Left lung (tissue), 10 donors: ENCODE measurements around the gene CREBRF. TPM values are rescaled to one million over a fixed set of nuclear protein-coding genes. Genes with fewer than 3 reads are reported as not detected.

Source experiments
- ATAC-seq: fragments of 200-7000 bp; cut with Tn5 transposase; one replicate; pipeline ENCODE4 v1.9.1; 2020; ENCODE audit warnings: moderate library complexity
- DNase-seq, 4 donors: peaks; one replicate each; pipeline ENCODE4 v3.0.0-alpha.2; 2013 to 2020
- H3K27ac ChIP-seq, 2 donors: fragments of 200-600 bp; sonication (generic) in 1 of 2; one replicate each; pipeline versions ENCODE4 v1.5.0 to v1.8.0; 2020 to 2021
- H3K27me3 ChIP-seq, 2 donors: fragments of 200-600 bp; sonication (generic) in 1 of 2; one replicate each; pipeline versions ENCODE4 v1.5.0 to v1.8.0; 2020 to 2021
- H3K36me3 ChIP-seq, 2 donors: fragments of 200-600 bp; sonication (generic) in 1 of 2; one replicate each; pipeline versions ENCODE4 v1.5.0 to v1.8.0; 2020 to 2021
- H3K4me1 ChIP-seq, 2 donors: fragments of 200-600 bp; one replicate each; pipeline ENCODE4 v1.8.0; 2021
- H3K4me3 ChIP-seq, 2 donors: fragments of 200-600 bp; sonication (generic) in 1 of 2; one replicate each; pipeline versions ENCODE4 v1.5.0 to v1.8.0; 2020 to 2021; ENCODE audit warnings: mild to moderate bottlenecking in 1 of 2
- H3K9me3 ChIP-seq, 2 donors: fragments of 200-600 bp; sonication (generic) in 1 of 2; one replicate each; pipeline versions ENCODE4 v1.5.0 to v1.8.0; 2020 to 2021
- CTCF ChIP-seq, 2 donors: fragments of 200-600 bp; sonication (generic) in 1 of 2; IDR thresholded peaks; one replicate each; pipeline versions ENCODE4 v1.5.0 to v1.8.0; 2021; ENCODE audit warnings: antibody characterized with exemption in 2 of 2
- intact Hi-C, 2 donors: fragments of 100-400 bp; cut with DNase I; formaldehyde crosslinking; loops; one replicate each; pipeline versions ENCODE4 v1.11.2 to v1.14.2; 2022
- polyA plus RNA-seq, 6 donors: library from polyadenylated mRNA; unstranded; fragments of 120-200 nt; gene quantifications; one replicate each; pipeline ENCODE4 v1.2.1, GENCODE V29; 2013; ENCODE audit not compliant: insufficient read length in 6 of 6
- total RNA-seq, 2 donors: library from RNA; stranded (reverse); fragmentation: NEBNext Ultra II Directional; extraction: Animal tissue kit (Norgen Biotek cat#: 25700); gene quantifications; one replicate each; pipeline ENCODE4 v1.2.1, GENCODE V29; 2021
- donor health status: DM: no; HTN: yes; CAD: no.
- donor health status: DM: no; HTN: no; CAD: no.

CREBRF gene
- total and polyA plus RNA-seq, 8 donors = 14.7 to 34.4 (median 20.3) TPM

DNA sequence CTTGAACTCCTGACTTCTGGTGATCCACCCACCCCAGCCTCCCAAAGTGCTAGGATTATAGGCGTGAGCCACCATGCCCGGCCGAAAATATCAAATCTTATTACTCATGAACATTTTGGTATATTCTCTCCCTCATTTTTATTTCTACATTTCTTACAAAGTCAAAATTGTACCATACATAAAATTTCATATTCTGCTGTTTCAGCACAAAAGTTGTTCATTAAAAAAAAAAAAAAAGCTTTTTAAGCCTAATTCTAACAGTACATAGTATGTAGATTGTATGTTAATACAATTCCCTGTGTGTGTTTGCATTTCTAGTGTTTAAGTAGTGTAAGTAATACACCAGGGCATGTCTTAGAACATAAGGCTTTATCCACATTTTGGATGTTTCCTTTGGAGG is 103.1 kb downstream of the CREBRF start:
- no peaks in the 10 kb centered on the region for H3K9me3 ChIP-seq
- no peak for TF ChIP-seq CTCF (IDR thresholded peaks at IDR 0.05)
- ATAC-seq (no peak), DNase-seq (no peak)
- intact Hi-C loops = no loop called here
- no peaks in the 10 kb centered on the region for H3K27me3 ChIP-seq
- no peak overlapping the region for H3K4me3 ChIP-seq
- H3K4me1 ChIP-seq = no peaks in the 10 kb centered on the region
- no peak overlapping the region for H3K27ac ChIP-seq
- H3K36me3 ChIP-seq = peaks cover 0 to 99% of the 10 kb centered on the region in 2 donors

- H3K27me3 ChIP-seq = no peaks in the 10 kb centered on the region
- H3K27ac ChIP-seq = no peak overlapping the region
- H3K4me3 ChIP-seq = no peak overlapping the region
- H3K36me3 ChIP-seq = peaks cover 0 to 84% of the 10 kb centered on the region in 2 donors
- intact Hi-C loops = no loop called here
- no peaks in the 10 kb centered on the region for H3K4me1 ChIP-seq
- no peak for DNase-seq
- H3K9me3 ChIP-seq = no peaks in the 10 kb centered on the region
- no peak for TF ChIP-seq CTCF (IDR thresholded peaks at IDR 0.05)
- no peak for ATAC-seq
Observed at GRCh38 chr5:173161148-173161547, 105.0 kb downstream of the CREBRF start.

DNA sequence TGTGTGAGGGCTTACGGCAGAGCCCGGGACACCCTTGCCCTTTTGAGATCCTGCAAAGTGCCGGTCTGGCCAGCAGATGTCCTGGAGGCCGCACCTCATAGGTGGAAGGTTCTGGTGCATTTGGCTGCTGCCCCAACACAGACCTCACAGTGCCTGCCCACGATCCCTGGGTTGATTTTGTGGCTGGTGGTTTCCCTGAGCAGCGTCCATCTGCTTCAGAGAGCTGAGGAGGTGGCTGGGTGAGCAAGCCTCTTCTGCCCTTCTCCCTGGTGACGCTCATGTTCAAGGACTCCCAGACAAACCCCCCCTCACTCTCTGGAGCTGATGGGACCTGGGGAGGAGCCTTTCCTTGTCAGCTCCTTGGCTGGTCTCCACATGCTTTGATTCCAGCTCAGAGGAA is 107.1 kb downstream of the CREBRF start:
- Histone ChIP-seq H3K36me3 (peaks cover 0 to 63% of the 10 kb centered on the region in 2 donors), H3K4me1 (no peaks in the 10 kb centered on the region), H3K27ac (no peak overlapping the region), H3K4me3 (no peak overlapping the region), H3K27me3 (no peaks in the 10 kb centered on the region), H3K9me3 (no peaks in the 10 kb centered on the region)
- intact Hi-C loops = no loop called here
- ATAC-seq = no peak
- DNase-seq = no peak
- no peak for TF ChIP-seq CTCF (IDR thresholded peaks at IDR 0.05)

- no peaks in the 10 kb centered on the region for H3K4me1 ChIP-seq
- intact Hi-C loops = no loop called here
- H3K27ac ChIP-seq = no peak overlapping the region
- peaks cover 0 to 42% of the 10 kb centered on the region in 2 donors for H3K36me3 ChIP-seq
- DNase-seq (no peak), ATAC-seq (no peak)
- H3K9me3 ChIP-seq = no peaks in the 10 kb centered on the region
- no peaks in the 10 kb centered on the region for H3K27me3 ChIP-seq
- no peak overlapping the region for H3K4me3 ChIP-seq
- TF ChIP-seq CTCF (IDR thresholded peaks at IDR 0.05) = no peak
Observed at GRCh38 chr5:173165177-173166016, 109.2 kb downstream of the CREBRF start.

GRCh38 chr5:173172166-173172565 is 116.0 kb downstream of the CREBRF start:
- ATAC-seq (no peak), DNase-seq (no peak)
- no peaks in the 10 kb centered on the region for H3K36me3 ChIP-seq
- H3K27me3 ChIP-seq = no peaks in the 10 kb centered on the region
- no peaks in the 10 kb centered on the region for H3K4me1 ChIP-seq
- intact Hi-C loops = no loop called here
- no peak overlapping the region for H3K4me3 ChIP-seq
- TF ChIP-seq CTCF (IDR thresholded peaks at IDR 0.05) = no peak
- H3K9me3 ChIP-seq = no peaks in the 10 kb centered on the region
- H3K27ac ChIP-seq = no peak overlapping the region
